ENCODE measurements around the gene UTP25. TPM values are rescaled to one million over a fixed set of nuclear protein-coding genes. Genes with fewer than 3 reads are reported as not detected.

The UTP25 gene
- total RNA-seq, 5 donors from 2014 or later (not counting 1 experiment from before 2014, with no cell fraction given), result 9.1 to 19.9 (median 14.5) TPM

DNA sequence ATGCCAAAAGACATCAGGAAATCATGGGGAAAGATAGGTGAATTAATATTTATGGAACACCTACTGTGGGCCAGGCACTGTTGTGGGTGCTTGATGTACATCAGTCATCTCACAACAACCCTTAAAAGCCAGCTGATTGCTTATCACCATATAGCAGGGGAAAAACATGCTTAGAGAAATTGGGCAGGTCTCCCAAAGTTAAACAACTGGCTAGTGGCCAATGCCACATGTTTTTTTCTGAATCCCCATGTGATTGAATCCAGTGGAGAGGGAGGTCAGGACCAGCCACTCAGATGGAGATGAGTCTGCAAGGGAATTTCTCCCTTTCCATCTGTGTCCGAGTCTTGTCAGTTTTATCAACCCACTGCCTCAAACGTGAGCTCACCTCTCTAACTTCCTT is 33.5 kb downstream of the UTP25 start:
- no peak overlapping the region for H3K27ac Mint-ChIP-seq
- no peak for ATAC-seq (replicated peaks in 1 of 4)
- H3K4me3 Mint-ChIP-seq, result no peak overlapping the region
- H3K27ac ChIP-seq (ENCODE audit: low read length), result no peak overlapping the region
- no peaks in the 10 kb centered on the region for H3K9me3 ChIP-seq
- no peaks in the 10 kb centered on the region for H3K4me1 Mint-ChIP-seq
- H3K27me3 Mint-ChIP-seq, result peaks cover 8 to 22% of the 10 kb centered on the region in 2 donors
- ChIA-PET POLR2A (no interaction called here), CTCF (interaction anchor here in 1 of 2 donors (1.2 to 2.1 kb wide), 2 partner anchors 449 to 543 kb away, joined by 7 to 13 read pairs; no protein-coding TSS in a partner anchor)
- H3K9me3 Mint-ChIP-seq, result peaks cover 0 to under 1% (median 0%) of the 10 kb centered on the region in 3 donors
- peaks cover 7% of the 10 kb centered on the region for H3K36me3 Mint-ChIP-seq
- WGBS (ENCODE audit: insufficient coverage), result 80% methylated on average over 1 of the region's 2 CpGs
- H3K4me1 ChIP-seq (ENCODE audit: control insufficient read depth in 1 of 2, extremely low read depth in 1 of 2, insufficient read depth in 2 of 2, low read length in 2 of 2), result no peaks in the 10 kb centered on the region
- DNase-seq, result no peak
- H3K36me3 ChIP-seq (ENCODE audit: control insufficient read depth in 2 of 2, extremely low read depth in 1 of 2, insufficient read depth in 1 of 2, low read length in 1 of 2), result no peaks in the 10 kb centered on the region
- H3K27me3 ChIP-seq (replicated peaks in 1 of 2; ENCODE audit: control insufficient read depth in 2 of 2, extremely low read depth in 1 of 2, insufficient read depth in 2 of 2, low read length in 1 of 2), result peaks cover 0 to 11% of the 10 kb centered on the region in 2 experiments
- H3K4me3 ChIP-seq (ENCODE audit: control insufficient read depth in 1 of 2, extremely low read depth in 1 of 2, low read length in 1 of 2), result no peak overlapping the region

DNA sequence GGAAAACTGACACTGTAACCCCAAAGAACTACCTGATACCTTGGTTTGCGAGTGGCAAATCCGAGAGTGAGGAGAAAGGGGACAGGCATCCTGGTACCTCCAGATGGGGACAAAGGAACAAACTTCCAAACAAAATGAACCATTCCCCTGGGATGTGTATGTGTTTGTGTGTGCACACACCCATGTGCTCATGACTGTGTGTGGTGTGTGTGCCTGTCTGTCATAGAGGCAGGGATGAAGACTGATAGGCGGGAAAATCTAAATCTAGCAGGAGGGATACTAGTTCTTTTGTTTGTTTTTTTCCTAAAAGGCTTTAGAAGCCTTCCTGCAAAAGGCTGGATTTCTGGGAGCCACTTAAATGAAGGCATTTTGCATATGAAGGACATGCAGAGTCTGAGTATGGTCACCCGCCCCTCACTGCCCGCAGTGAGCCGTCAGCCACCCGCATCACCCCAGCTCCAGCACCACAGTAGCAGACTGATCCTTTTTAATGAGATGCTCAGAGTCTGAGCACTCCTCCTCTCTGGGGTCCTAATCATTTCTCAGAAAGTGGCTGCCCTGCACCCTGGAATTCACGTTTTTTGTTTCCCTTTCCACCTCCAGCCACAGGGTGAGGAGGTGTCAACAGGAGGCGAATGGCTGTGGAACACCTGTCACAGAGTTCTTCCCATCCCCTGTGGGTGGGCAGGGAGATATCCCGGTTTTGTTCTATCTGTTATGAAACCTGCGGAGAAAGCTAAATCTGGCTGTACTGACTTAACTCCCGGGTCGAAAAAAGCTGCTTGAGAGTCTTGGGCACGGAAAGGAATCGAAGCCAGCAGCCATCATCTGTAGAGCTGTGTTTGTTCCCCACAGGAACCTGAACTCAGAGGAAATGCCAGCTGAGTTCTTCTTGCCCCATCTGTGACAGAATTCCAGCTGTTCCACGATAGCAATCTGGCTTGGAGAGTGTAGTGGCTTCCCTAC is 34.9 kb downstream of the UTP25 start:
- no peaks in the 10 kb centered on the region for H3K9me3 ChIP-seq
- ChIA-PET CTCF (interaction anchor here in 1 of 2 donors (0.5 kb wide), 1 partner anchor 1571 kb away, joined by 3 read pairs; no protein-coding TSS in a partner anchor), POLR2A (no interaction called here)
- WGBS (ENCODE audit: insufficient coverage), result 77% methylated on average over 12 of the region's 16 CpGs
- no peak overlapping the region for H3K4me3 ChIP-seq (ENCODE audit: control insufficient read depth in 1 of 2, extremely low read depth in 1 of 2, low read length in 1 of 2)
- peak overlapping the region in 1 of 2 donors; percentile 14 for H3K27ac Mint-ChIP-seq
- H3K4me1 Mint-ChIP-seq, result no peaks in the 10 kb centered on the region
- no peaks in the 10 kb centered on the region for H3K4me1 ChIP-seq (ENCODE audit: control insufficient read depth in 1 of 2, extremely low read depth in 1 of 2, insufficient read depth in 2 of 2, low read length in 2 of 2)
- no peak overlapping the region for H3K27ac ChIP-seq (ENCODE audit: low read length)
- no peak overlapping the region for H3K4me3 Mint-ChIP-seq
- H3K36me3 ChIP-seq (ENCODE audit: control insufficient read depth in 2 of 2, extremely low read depth in 1 of 2, insufficient read depth in 1 of 2, low read length in 1 of 2), result no peaks in the 10 kb centered on the region
- DNase-seq (no peak), ATAC-seq (replicated peaks in 1 of 4) (no peak)
- H3K36me3 Mint-ChIP-seq, result peaks cover 4% of the 10 kb centered on the region
- peaks cover 8 to 27% of the 10 kb centered on the region in 2 donors for H3K27me3 Mint-ChIP-seq
- peaks cover 4 to 14% (median 6%) of the 10 kb centered on the region in 3 donors for H3K9me3 Mint-ChIP-seq
- H3K27me3 ChIP-seq (replicated peaks in 1 of 2; ENCODE audit: control insufficient read depth in 2 of 2, extremely low read depth in 1 of 2, insufficient read depth in 2 of 2, low read length in 1 of 2), result peaks cover 0 to 13% of the 10 kb centered on the region in 2 experiments

DNA sequence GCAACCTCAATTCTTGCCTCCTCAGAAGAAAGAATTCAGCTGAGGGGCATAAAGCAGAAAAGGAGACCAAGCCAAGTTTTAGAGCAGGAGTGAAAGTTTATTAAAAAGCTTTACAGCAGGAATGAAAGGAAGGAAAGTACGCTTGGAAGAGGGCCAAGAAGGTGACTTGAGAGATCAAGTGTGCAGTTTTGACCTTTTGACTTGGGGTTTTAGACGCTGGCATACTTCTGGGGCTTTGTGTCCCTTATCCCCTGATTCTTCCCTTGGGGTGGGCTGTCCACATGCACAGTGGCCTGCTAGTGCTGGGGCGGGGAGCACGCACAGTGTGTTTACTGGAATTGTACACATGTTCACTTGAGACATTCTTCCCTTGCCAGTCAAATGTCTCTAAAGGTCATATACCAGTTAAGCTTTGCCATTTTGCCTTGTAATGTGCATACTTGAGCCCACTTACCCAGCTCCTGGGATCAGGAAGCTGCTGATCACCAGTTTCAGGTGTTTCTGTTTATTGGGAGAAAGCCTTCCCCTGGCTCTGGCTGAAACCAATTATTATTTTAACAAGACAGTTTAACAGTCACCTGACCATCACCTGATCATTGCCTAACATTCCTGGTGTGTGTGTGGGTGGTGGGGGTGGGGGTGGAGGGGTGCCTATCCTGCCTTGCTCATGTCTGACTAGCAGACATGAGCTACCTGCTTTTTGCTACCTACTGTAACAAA is 36.2 kb downstream of the UTP25 start:
- no peak for ATAC-seq (replicated peaks in 1 of 4)
- no peaks in the 10 kb centered on the region for H3K9me3 ChIP-seq
- Mint-ChIP-seq H3K27ac (no peak overlapping the region), H3K27me3 (peaks cover 14 to 35% of the 10 kb centered on the region in 2 donors), H3K36me3 (no peaks in the 10 kb centered on the region), H3K4me1 (no peaks in the 10 kb centered on the region), H3K9me3 (peaks cover 4 to 14% (median 6%) of the 10 kb centered on the region in 3 donors), H3K4me3 (no peak overlapping the region)
- no peaks in the 10 kb centered on the region for H3K4me1 ChIP-seq (ENCODE audit: control insufficient read depth in 1 of 2, extremely low read depth in 1 of 2, insufficient read depth in 2 of 2, low read length in 2 of 2)
- no peak overlapping the region for H3K4me3 ChIP-seq (ENCODE audit: control insufficient read depth in 1 of 2, extremely low read depth in 1 of 2, low read length in 1 of 2)
- no peak overlapping the region for H3K27ac ChIP-seq (ENCODE audit: low read length)
- DNase-seq, result no peak
- ChIA-PET POLR2A (no interaction called here), CTCF (interaction anchor here in 1 of 2 donors (0.7 kb wide), 1 partner anchor 346 kb away, joined by 4 read pairs; no protein-coding TSS in a partner anchor)
- H3K36me3 ChIP-seq (ENCODE audit: control insufficient read depth in 2 of 2, extremely low read depth in 1 of 2, insufficient read depth in 1 of 2, low read length in 1 of 2), result no peaks in the 10 kb centered on the region
- H3K27me3 ChIP-seq (replicated peaks in 1 of 2; ENCODE audit: control insufficient read depth in 2 of 2, extremely low read depth in 1 of 2, insufficient read depth in 2 of 2, low read length in 1 of 2), result peaks cover 0 to 15% of the 10 kb centered on the region in 2 experiments
- WGBS (ENCODE audit: insufficient coverage), result 47% methylated on average over 2 of the region's 4 CpGs

DNA sequence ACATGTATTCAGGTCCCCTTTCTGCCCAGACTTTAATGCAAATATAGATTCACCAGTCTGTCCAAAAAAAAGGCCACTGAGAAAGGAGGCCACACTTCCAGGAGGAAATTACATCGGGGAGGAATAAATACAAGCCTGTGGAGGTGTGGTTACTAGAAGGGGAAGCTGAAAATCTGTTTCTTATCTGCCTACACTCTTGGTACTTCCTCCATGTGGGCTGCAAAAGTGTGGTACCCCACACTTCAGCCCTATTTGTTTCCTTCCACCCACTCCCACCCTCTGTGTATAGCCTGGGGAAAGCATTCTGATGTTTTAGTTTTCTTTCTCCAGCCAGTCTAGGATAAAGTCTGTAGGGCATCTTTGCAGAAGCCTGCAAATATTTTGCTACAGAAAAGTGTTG is 38.4 kb downstream of the UTP25 start:
- ATAC-seq (replicated peaks in 1 of 4) (no peak), DNase-seq (no peak)
- H3K4me3 ChIP-seq (ENCODE audit: control insufficient read depth in 1 of 2, extremely low read depth in 1 of 2, low read length in 1 of 2), result no peak overlapping the region
- ChIA-PET POLR2A (no interaction called here), CTCF (interaction anchor here in 1 of 2 donors (0.7 kb wide), 1 partner anchor 1554 kb away, joined by 3 read pairs; no protein-coding TSS in a partner anchor)
- H3K27ac ChIP-seq (ENCODE audit: low read length), result no peak overlapping the region
- H3K36me3 ChIP-seq (ENCODE audit: control insufficient read depth in 2 of 2, extremely low read depth in 1 of 2, insufficient read depth in 1 of 2, low read length in 1 of 2), result no peaks in the 10 kb centered on the region
- no CpG with 5 or more reads among the region's 1 CpG for WGBS (ENCODE audit: insufficient coverage)
- no peak overlapping the region for H3K4me3 Mint-ChIP-seq
- H3K27me3 ChIP-seq (replicated peaks in 1 of 2; ENCODE audit: control insufficient read depth in 2 of 2, extremely low read depth in 1 of 2, insufficient read depth in 2 of 2, low read length in 1 of 2), result peaks cover 0 to 10% of the 10 kb centered on the region in 2 experiments
- no peaks in the 10 kb centered on the region for H3K4me1 Mint-ChIP-seq
- H3K9me3 ChIP-seq, result no peaks in the 10 kb centered on the region
- peaks cover 4 to 14% (median 6%) of the 10 kb centered on the region in 3 donors for H3K9me3 Mint-ChIP-seq
- peaks cover 13 to 42% of the 10 kb centered on the region in 2 donors for H3K27me3 Mint-ChIP-seq
- H3K36me3 Mint-ChIP-seq, result no peaks in the 10 kb centered on the region
- no peak overlapping the region for H3K27ac Mint-ChIP-seq
- no peaks in the 10 kb centered on the region for H3K4me1 ChIP-seq (ENCODE audit: control insufficient read depth in 1 of 2, extremely low read depth in 1 of 2, insufficient read depth in 2 of 2, low read length in 2 of 2)

DNA sequence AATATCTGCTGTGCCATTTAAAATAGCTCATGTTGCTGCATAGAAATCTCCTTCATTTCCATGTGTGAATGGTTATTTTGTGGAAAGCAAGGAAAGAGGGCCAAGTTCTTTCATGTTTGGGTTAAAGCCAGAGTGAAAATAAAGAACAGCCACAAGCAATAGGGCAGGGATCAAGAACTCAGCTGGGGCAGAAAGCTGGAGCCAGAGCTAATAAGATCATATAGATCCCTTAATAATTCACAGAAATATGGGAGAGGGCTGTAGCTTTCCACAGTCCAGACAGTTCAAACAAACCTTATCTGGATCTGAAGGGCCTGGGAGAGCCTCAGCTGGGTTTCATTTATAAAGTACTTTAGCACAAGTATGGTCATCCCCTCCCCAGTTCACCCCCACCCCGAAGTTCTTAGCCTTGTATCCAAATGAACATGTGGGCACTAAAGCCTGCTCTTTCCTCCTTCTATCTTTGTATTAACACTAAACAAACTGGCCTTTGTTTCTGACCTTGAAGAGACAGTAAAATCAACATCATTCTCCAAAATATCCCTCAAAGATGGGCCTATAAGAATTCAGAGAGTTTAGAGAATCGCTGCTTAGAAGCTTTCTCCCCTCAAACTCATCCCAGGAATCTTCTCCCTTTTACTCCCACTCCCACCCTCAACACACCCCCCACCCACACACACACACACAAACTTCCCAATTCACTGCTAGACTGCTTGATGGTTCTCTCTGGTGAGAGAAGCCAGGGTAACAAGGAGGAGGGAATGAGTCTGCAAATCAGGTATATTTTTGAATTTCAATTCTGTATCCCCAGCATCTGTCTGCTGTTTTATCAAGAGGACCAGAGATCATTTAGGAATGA is 41.7 kb downstream of the UTP25 start:
- no peaks in the 10 kb centered on the region for H3K9me3 ChIP-seq
- H3K27me3 Mint-ChIP-seq, result peaks cover 26 to 50% of the 10 kb centered on the region in 2 donors
- whole genome bisulfite sequencing (ENCODE audit: insufficient coverage), result 45% methylated on average over 2 of the region's 2 CpGs
- no peak overlapping the region for H3K27ac ChIP-seq (ENCODE audit: low read length)
- H3K4me3 ChIP-seq (ENCODE audit: control insufficient read depth in 1 of 2, extremely low read depth in 1 of 2, low read length in 1 of 2), result no peak overlapping the region
- H3K36me3 ChIP-seq (ENCODE audit: control insufficient read depth in 2 of 2, extremely low read depth in 1 of 2, insufficient read depth in 1 of 2, low read length in 1 of 2), result no peaks in the 10 kb centered on the region
- ATAC-seq (replicated peaks in 1 of 4) (no peak), DNase-seq (no peak)
- no peak overlapping the region for H3K27ac Mint-ChIP-seq
- H3K36me3 Mint-ChIP-seq, result no peaks in the 10 kb centered on the region
- no peaks in the 10 kb centered on the region for H3K4me1 Mint-ChIP-seq
- CTCF ChIA-PET, result interaction anchor here in 1 of 2 donors (0.6 kb wide), 1 partner anchor 490 kb away, joined by 3 read pairs; no protein-coding TSS in a partner anchor
- POLR2A ChIA-PET, result no interaction called here
- peaks cover 4 to 14% (median 6%) of the 10 kb centered on the region in 3 donors for H3K9me3 Mint-ChIP-seq
- H3K4me1 ChIP-seq (ENCODE audit: control insufficient read depth in 1 of 2, extremely low read depth in 1 of 2, insufficient read depth in 2 of 2, low read length in 2 of 2), result no peaks in the 10 kb centered on the region
- H3K4me3 Mint-ChIP-seq, result no peak overlapping the region
- H3K27me3 ChIP-seq (replicated peaks in 1 of 2; ENCODE audit: control insufficient read depth in 2 of 2, extremely low read depth in 1 of 2, insufficient read depth in 2 of 2, low read length in 1 of 2), result peaks cover 0 to 10% of the 10 kb centered on the region in 2 experiments

Measured in T-cell (primary cell).